Loucy (cell line): ENCODE results near the gene KLHL8.

Experiments
- H2AFZ ChIP-seq: fragments of 200-600 bp; sonication (generic); 2 replicates; pipeline ENCODE4 v1.6.0; 2016; ENCODE audit warnings: antibody characterized with exemption, mild to moderate bottlenecking, low read length, moderate library complexity
- H3F3A ChIP-seq: fragments of 200-600 bp; 2 replicates; pipeline ENCODE4 v1.6.0; 2016; ENCODE audit warnings: antibody characterized with exemption, low read depth, mild to moderate bottlenecking
- H3K27me3 ChIP-seq: fragments of 200-600 bp; sonication (generic); 2 replicates; pipeline ENCODE4 v1.6.1; 2014; ENCODE audit warnings: low read length, mild to moderate bottlenecking; ENCODE audit not compliant: insufficient read depth, poor library complexity, severe bottlenecking
- H3K36me3 ChIP-seq: fragments of 200-600 bp; sonication (generic); 2 replicates; pipeline ENCODE4 v1.6.1; 2016; ENCODE audit warnings: low read length; ENCODE audit not compliant: insufficient read depth
- H3K4me1 ChIP-seq: fragments of 200-600 bp; sonication (generic); 2 replicates; pipeline ENCODE4 v1.5.1; 2014; ENCODE audit warnings: low read length, mild to moderate bottlenecking; ENCODE audit not compliant: insufficient read depth, poor library complexity, severe bottlenecking
- H3K4me2 ChIP-seq: fragments of 200-600 bp; sonication (generic); 2 replicates; pipeline ENCODE4 v1.6.0; 2014; ENCODE audit warnings: antibody characterized with exemption, low read length, low read depth, mild to moderate bottlenecking; ENCODE audit not compliant: poor library complexity, severe bottlenecking
- H3K4me3 ChIP-seq: fragments of 200-600 bp; sonication (generic); 2 replicates; pipeline ENCODE4 v1.5.1; 2014; ENCODE audit warnings: low read length, mild to moderate bottlenecking, mixed read lengths; ENCODE audit not compliant: poor library complexity, severe bottlenecking
- H3K79me2 ChIP-seq: fragments of 200-600 bp; sonication (generic); 2 replicates; pipeline ENCODE4 v1.6.1; 2014; ENCODE audit warnings: low read length; ENCODE audit not compliant: insufficient read depth
- H3K9ac ChIP-seq: fragments of 200-600 bp; sonication (generic); 2 replicates; pipeline ENCODE4 v1.6.0; 2014; ENCODE audit warnings: mild to moderate bottlenecking, low read depth, low read length, moderate library complexity; ENCODE audit not compliant: poor library complexity, severe bottlenecking
- H3K9me2 ChIP-seq: fragments of 200-600 bp; sonication (generic); replicated peaks from 2 replicates; pipeline ENCODE4 v1.6.1; 2016; ENCODE audit warnings: low read depth, low read length, mixed read lengths
- H3K9me3 ChIP-seq: fragments of 200-600 bp; sonication (generic); 2 replicates; pipeline ENCODE4 v1.6.1; 2014; ENCODE audit warnings: mild to moderate bottlenecking, antibody characterized with exemption, low read length, low read depth; ENCODE audit not compliant: insufficient read depth
- H4K20me1 ChIP-seq: fragments of 200-600 bp; sonication (generic); 2 replicates; pipeline ENCODE4 v1.6.0; 2014; ENCODE audit warnings: antibody characterized with exemption, low read length, mild to moderate bottlenecking; ENCODE audit not compliant: insufficient read depth, poor library complexity, severe bottlenecking
- EZH2phosphoT487 ChIP-seq: fragments of 200-600 bp; IDR thresholded peaks from 2 replicates; pipeline ENCODE4 v1.6.1; 2018; ENCODE audit warnings: antibody characterized with exemption, mild to moderate bottlenecking, moderate library complexity, borderline replicate concordance
- TF ChIP-seq, protein P1 (sequence below): fragments of 200-600 bp; sonication (generic); conservative IDR thresholded peaks from 2 replicates; pipeline ENCODE4 v1.5.1; 2014; ENCODE audit warnings: mild to moderate bottlenecking, antibody characterized with exemption, low read length

Gene KLHL8

DNA sequence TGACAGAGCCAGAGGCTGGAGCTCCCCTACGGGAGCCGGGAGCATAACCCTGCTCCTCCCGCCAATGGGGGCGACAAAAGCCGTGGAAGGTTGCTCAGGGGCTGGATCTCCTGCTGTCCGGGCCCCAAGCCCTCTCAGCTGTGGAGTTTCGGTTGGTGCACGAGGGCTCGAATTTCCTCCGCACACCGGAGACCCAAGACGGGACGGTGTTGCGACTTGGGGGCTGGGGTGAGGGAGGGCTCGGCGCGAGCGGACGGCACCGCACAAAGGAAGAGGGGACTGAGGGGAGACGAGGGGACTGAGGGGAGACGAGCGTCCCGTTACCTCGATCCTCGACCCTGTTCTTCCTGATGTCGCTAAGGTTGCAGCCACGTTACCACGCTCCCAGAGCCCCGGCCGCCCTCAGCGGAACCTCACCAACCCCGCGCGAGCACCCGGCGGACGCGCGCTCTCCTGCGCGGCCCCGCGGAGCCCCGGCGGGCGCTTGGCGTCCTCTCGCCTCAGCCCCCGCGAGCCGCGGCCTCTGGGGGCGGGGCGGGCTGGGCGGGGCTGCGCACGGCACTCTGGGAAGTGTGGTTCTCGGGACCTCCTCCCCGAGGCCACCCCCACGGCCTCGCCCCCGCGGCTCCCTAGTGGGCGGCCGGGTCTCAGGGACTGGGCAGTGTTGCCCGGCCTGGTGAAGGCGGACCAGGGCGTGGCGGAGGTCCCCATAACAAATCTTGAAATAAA lies at the start of gene KLHL8:
TSS of gene KLHL8 (minus strand) at position 525 of the 729 bp plus-strand sequence. CDS start 25,079 bp downstream, outside the sequence.
- Histone ChIP-seq H3K27me3 (no peaks in the 10 kb centered on the region), H3F3A (no peaks in the 10 kb centered on the region), H3K4me3 (peak within 1 kb of the TSS; percentile 90), H3K9me2 (no peaks in the 10 kb centered on the region), H4K20me1 (peaks cover 40% of the 10 kb centered on the region), H3K36me3 (no peaks in the 10 kb centered on the region), H2AFZ (peak within 1 kb of the TSS; percentile 98), H3K4me1 (peaks cover 24% of the 10 kb centered on the region), H3K9me3 (no peaks in the 10 kb centered on the region), H3K4me2 (peak within 1 kb of the TSS; percentile 94), H3K9ac (peak within 1 kb of the TSS; percentile 86), H3K79me2 (peaks cover 42% of the 10 kb centered on the region)
- TF ChIP-seq, protein P1, sequence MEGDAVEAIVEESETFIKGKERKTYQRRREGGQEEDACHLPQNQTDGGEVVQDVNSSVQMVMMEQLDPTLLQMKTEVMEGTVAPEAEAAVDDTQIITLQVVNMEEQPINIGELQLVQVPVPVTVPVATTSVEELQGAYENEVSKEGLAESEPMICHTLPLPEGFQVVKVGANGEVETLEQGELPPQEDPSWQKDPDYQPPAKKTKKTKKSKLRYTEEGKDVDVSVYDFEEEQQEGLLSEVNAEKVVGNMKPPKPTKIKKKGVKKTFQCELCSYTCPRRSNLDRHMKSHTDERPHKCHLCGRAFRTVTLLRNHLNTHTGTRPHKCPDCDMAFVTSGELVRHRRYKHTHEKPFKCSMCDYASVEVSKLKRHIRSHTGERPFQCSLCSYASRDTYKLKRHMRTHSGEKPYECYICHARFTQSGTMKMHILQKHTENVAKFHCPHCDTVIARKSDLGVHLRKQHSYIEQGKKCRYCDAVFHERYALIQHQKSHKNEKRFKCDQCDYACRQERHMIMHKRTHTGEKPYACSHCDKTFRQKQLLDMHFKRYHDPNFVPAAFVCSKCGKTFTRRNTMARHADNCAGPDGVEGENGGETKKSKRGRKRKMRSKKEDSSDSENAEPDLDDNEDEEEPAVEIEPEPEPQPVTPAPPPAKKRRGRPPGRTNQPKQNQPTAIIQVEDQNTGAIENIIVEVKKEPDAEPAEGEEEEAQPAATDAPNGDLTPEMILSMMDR: no peak; the same call in 1 of the 2 replicates
- no peak for TF ChIP-seq EZH2phosphoT487

DNA sequence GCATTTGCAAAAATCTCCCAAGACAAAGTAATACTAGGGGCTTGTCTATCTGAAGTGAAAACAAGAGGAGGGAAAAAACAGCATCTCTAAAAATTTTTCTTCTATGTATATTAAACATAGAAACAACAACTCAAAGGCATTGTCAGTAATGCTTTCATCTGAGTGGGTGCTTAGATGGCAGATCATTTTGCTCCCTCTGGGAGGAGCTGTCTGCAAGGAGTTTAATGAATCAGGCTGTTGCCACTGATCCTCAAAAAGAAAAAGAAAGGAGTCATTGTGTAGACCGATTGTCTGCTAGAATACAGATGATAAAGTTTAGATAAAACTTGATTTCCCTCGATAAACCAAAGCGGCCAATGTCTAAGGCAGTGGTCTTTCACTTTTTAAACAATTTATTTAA lies 49.7 kb upstream of the KLHL8 start:
- no peaks in the 10 kb centered on the region for H3K9me3 ChIP-seq
- no peaks in the 10 kb centered on the region for H4K20me1 ChIP-seq
- H3K4me2 ChIP-seq: no peak overlapping the region
- no peaks in the 10 kb centered on the region for H3K4me1 ChIP-seq
- H3K36me3 ChIP-seq: no peaks in the 10 kb centered on the region
- no peak overlapping the region for H3K9ac ChIP-seq
- H3K79me2 ChIP-seq: no peaks in the 10 kb centered on the region
- H3K27me3 ChIP-seq: no peaks in the 10 kb centered on the region
- no peak for TF ChIP-seq EZH2phosphoT487
- TF ChIP-seq, protein P1: peak; percentile 68
- H2AFZ ChIP-seq: no peak overlapping the region
- no peaks in the 10 kb centered on the region for H3F3A ChIP-seq
- no peak overlapping the region for H3K4me3 ChIP-seq
- H3K9me2 ChIP-seq: no peaks in the 10 kb centered on the region

GRCh38 chr4:87268411-87268810 lies 48.0 kb upstream of the KLHL8 start:
- no peaks in the 10 kb centered on the region for H3K9me2 ChIP-seq
- H3K4me3 ChIP-seq: no peak overlapping the region
- H3K36me3 ChIP-seq: no peaks in the 10 kb centered on the region
- no peak overlapping the region for H3K9ac ChIP-seq
- TF ChIP-seq, protein P1: no peak
- no peak for TF ChIP-seq EZH2phosphoT487
- H3K4me2 ChIP-seq: no peak overlapping the region
- no peaks in the 10 kb centered on the region for H3K27me3 ChIP-seq
- H3K4me1 ChIP-seq: peaks cover 14% of the 10 kb centered on the region
- H4K20me1 ChIP-seq: no peaks in the 10 kb centered on the region
- no peak overlapping the region for H2AFZ ChIP-seq
- no peaks in the 10 kb centered on the region for H3F3A ChIP-seq
- H3K9me3 ChIP-seq: no peaks in the 10 kb centered on the region
- no peaks in the 10 kb centered on the region for H3K79me2 ChIP-seq
